Inferior parietal cortex (tissue), 1 donor: ENCODE measurements around the gene MAPK11.

ENCODE experiments used
- DNase-seq: peaks from one replicate; pipeline ENCODE4 v3.0.0-alpha.2; 2016; ENCODE audit errors: extremely low spot score

The MAPK11 gene

DNA sequence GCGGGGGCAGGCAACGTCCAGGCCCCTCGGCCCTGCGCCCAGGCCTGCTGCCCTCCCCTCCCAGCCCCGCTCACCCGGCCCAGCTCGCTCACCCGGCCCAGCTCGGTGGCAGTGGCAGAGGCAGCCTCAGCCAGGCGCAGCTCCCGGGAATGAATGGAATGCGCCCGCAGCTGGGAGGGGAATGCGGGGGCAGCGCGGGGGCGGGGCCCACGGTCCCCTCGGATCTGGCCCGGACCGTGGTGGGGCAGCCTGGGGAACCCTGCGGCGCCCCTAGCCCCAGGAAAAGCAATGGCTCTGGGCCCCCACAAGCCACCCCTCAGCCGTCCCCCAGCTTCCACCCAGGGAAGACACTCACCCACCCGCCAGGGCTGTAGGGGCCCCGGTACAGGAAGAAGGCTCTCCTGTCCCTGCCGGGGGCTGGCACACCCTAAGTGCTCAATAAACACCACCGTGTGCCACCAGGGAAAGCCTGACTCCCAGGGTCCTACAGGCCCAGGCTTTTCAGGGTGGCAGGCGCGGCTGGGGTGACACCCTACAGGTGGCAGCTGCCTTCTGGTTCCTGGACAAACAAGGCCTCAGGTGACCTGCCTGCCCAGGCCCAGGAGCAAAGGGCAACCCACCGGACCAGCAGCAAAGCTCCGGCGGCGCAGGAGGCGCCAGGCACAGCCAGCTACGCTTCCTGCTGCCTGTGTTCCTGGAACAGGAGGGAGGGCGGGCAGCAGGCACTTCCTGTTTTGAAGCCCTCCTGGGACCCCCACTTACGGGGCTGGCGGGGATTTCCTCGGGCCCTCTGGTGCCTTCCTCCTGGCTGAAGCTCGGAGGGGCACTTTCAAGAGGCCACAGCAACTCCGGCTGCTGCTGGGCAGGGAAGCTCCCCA is 23.5 kb upstream of the MAPK11 start:
- no peak for DNase-seq

- DNase-seq: no peak
Measured at GRCh38 chr22:50292643-50293440, 22.7 kb upstream of the MAPK11 start.

GRCh38 chr22:50289942-50290630 is 19.9 kb upstream of the MAPK11 start:
- no peak for DNase-seq

- DNase-seq: no peak
Measured at GRCh38 chr22:50289151-50289941, 19.2 kb upstream of the MAPK11 start.

DNA sequence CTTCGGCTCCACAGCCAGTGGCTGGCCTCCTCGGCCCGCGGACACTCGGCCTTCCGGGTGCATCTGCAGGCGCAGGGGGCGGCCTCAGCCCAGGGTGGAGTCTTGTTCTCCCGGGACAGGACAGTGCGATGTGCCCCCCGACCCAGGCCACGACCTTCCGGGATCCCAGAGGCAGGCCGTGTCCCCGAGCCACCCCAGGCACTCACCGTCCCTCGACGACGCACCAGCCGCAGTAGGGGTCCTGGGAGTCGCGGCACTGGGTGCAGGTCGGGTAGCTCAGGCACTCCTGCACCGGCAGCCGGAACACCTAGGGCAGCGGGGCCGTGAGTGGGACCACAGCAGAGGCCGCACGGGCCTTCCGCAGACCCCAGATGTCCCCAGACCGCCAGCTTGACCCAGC is 17.6 kb upstream of the MAPK11 start:
- no peak for DNase-seq

DNA sequence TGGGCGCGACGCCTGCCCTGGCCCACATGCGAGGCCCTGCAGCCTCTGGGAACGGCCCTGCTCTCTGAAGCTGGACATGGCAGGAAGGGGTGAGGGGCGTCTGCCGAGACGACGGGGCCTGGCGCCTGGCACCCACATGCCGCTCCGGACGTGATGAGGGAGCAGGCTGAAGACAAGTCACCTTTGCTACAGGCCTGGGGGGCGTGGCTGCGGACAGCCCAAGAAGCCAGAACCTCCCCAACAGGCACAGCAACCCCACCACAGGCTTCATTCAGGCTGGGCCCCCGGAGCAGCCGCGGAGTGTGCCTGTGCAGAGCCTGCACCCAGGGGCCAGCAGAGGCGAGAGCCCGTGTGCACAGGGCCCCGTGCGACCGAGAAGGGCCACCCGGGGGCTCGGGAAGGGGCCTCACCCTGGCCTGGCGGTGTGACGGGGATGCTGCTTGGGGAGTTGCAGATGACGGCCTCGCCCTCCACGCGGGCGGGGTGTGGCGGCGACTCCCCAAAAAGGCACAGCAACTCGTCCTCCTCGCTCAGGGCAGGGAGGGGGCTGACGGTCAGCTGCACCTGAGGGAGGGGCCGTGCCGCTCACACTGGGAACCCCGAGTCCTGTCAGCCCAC is 16.6 kb upstream of the MAPK11 start:
- DNase-seq: no peak

GRCh38 chr22:50286275-50286674 is 16.1 kb upstream of the MAPK11 start:
- no peak for DNase-seq

DNA sequence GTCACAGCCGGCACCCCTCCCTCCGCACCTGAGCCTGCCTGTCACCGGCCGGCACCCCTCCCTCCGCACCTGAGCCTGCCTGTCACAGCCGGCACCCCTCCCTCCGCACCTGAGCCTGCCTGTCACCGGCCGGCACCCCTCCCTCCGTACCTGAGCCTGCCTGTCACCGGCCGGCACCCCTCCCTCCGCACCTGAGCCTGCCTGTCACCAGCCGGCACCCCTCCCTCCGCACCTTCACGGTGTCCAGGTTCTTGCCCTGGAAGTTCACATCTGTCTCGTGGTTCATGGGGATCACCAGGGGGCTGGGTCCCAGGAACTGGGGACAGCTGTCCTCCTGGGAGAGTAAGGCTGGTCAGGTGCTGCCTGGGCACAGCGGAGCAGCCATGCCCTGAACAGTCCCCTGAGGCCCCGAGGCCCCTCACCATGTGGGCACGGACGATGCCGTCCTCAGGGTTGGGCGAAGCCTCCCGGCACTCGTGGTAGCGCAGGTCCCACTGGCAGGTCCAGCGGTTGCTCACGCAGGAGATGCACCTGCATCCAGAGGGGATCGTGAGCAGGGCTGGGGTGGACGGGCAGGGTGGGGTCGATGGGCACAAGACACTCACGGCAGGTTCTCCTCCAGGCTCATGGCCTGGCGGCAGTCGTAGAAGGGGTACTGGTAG is 15.5 kb upstream of the MAPK11 start:
- DNase-seq: no peak

- DNase-seq: no peak
Measured at GRCh38 chr22:50284479-50284878, 14.3 kb upstream of the MAPK11 start.

- DNase-seq: no peak
Measured at GRCh38 chr22:50283821-50284220, 13.6 kb upstream of the MAPK11 start.

- DNase-seq: no peak
Measured at GRCh38 chr22:50282361-50283155, 12.4 kb upstream of the MAPK11 start.

DNA sequence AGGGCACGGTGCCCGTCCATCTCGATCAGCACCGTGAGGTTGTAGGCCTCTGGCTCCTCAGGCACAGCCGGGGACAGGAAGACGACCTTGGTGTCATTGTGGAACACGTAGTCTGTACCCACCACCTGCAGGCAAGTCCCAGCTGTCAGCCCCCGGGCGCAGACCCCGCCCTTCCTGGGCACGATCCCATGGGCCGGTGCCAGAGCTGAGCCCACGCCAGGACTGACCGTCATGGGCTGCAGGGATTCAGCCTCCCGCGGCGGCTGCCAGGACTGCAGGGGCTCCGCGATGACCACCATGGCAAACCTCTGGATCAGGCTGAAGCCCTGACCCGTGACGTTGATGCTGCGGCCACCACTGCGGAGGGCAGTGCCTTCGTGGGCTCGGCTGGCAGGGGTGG is 11.8 kb upstream of the MAPK11 start:
- no peak for DNase-seq

DNA sequence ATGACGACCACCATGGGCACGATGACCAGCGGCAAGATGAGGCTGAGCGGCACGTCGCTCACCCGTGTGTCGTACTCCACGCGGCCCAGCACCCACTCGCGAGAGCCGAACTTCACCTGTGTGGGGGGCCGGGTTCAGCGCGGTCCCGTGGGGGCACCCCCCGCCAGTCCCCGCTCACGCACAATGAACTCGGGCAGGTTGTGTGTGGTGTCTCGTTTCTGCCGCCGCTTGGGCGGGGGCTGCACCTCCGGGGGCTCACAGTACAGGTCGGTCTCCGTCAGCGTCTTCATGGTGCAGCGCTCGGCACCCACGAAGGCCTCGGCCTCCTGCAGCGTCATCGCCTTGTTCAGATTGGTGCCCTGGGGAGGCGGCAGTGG is 11.2 kb upstream of the MAPK11 start:
- DNase-seq: no peak

DNA sequence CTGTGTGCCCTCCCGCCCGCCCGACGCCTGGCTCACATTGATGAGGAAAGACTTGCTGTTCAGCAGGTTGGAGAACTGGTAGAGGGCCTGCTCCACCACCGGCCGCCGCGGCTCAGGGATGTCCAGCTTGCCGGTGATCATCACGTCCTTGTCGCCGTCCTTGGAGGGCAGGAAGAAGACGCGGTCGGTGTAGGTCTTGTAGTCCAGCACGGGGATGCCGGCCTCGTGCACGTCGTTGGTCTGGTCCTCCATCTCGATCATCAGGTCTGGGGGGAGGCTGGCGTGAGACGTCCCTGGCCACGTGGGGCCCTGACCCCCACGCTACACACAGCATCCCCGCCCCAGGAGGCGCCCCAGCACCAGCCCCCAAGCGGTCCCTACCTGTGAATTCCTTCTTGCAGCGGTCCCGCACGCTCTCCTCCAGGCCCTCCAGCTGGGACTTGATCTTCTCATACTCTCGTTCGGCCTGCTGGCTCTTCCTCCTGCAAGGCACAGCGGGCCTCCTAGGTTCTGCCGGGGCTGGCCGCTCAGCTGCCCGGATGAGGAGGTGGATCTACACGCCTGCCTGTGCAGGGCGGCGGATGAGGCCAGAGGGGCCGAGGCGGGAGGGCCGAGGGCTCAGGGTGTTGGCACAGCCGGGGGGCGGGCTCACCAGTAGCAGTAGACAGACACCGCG is 10.7 kb upstream of the MAPK11 start:
- no peak for DNase-seq

DNA sequence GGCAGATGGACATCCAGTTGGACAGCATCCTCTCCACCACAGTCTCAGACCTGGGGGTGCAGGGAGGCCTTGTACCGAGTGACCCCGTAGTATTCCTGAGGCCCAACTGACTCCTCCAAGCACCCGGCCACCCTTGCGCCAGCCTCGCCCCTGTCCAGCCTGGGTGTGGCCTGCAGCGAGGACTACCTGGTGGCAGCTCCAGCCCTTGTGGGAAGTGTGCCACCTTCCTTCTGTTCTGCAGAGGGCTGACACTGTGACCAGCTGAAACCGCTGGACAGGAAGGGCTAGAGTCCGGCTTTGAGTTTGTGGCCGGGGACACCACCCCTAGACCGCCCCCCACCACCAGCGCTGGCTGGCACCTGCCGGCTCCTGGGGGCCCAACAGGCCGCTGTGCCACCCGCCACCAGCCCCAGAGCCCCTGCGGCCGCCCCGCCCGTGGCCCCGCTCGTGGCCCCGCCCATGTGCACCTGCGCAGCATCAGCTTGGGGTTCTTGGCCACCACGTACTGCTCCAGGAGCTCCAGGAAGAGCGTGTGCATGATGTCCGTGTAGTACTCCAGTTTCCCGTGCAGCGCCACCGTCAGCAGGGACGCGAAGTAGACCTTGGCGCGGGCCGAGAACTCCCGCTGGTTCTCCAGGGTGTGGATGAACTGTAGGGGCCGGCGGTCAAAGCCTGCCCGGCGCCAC is 10.0 kb upstream of the MAPK11 start:
- no peak for DNase-seq

GRCh38 chr22:50278956-50279619 is 8.9 kb upstream of the MAPK11 start:
- DNase-seq: no peak

DNA sequence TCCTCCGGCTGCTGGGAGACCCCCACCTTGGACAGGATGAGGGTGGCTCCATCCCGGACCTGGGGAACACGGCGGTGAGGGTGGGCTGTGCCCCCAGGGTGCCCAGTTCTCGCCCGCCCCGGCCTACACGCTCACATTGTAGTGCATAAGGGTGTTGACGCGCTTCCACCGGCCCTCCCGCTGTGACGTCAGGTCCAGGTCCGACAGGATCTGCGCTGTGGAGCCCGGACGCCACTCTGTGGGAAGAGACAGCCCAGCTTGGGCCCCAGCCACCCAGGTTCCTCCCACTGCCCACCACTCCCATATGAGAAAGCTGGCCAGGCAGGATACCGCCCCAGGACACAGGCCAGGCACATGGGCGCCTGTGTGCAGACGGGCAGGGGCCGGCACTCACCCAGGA is 8.3 kb upstream of the MAPK11 start:
- DNase-seq: no peak

GRCh38 chr22:50277761-50278160 is 7.6 kb upstream of the MAPK11 start:
- no peak for DNase-seq
